SU-DHL-6 (cell line): ENCODE data around the gene CD72.

Experiments used
- H2AFZ ChIP-seq: fragments of 200-600 bp; sonication (generic); 2 replicates; pipeline ENCODE4 v1.6.1; 2014; ENCODE audit warnings: low read depth, mild to moderate bottlenecking, moderate library complexity, mixed read lengths, antibody characterized with exemption, low read length; ENCODE audit not compliant: severe bottlenecking
- H3F3A ChIP-seq: fragments of 200-600 bp; shearing (Covaris generic); 2 replicates; pipeline ENCODE4 v1.6.0; 2016; ENCODE audit warnings: antibody characterized with exemption, mild to moderate bottlenecking; ENCODE audit not compliant: insufficient read depth
- H3K27ac ChIP-seq: fragments of 200-600 bp; sonication (generic); 2 replicates; pipeline ENCODE4 v1.5.1; 2016; ENCODE audit warnings: low read depth, mild to moderate bottlenecking, low read length, moderate library complexity, mixed read lengths
- H3K27me3 ChIP-seq: fragments of 200-600 bp; sonication (generic), shearing (Covaris generic); 2 replicates; pipeline ENCODE4 v1.6.0; 2014; ENCODE audit warnings: mild to moderate bottlenecking, low read length
- H3K36me3 ChIP-seq: fragments of 200-600 bp; sonication (generic); 2 replicates; pipeline ENCODE4 v1.6.1; 2014; ENCODE audit warnings: mild to moderate bottlenecking, low read length, mixed read lengths
- H3K4me2 ChIP-seq: fragments of 300-600, 200-600 bp; shearing (Covaris generic), sonication (generic); 2 replicates; pipeline ENCODE4 v1.6.0; 2014; ENCODE audit warnings: low read length, low read depth, mild to moderate bottlenecking; ENCODE audit not compliant: poor library complexity, severe bottlenecking
- H3K4me3 ChIP-seq: fragments of 200-600 bp; sonication (generic); 2 replicates; pipeline ENCODE4 v1.5.1; 2014; ENCODE audit warnings: antibody characterized with exemption, low read length, mild to moderate bottlenecking, mixed read lengths; ENCODE audit not compliant: insufficient read depth, poor library complexity, severe bottlenecking
- H3K79me2 ChIP-seq: fragments of 200-600 bp; sonication (generic); 2 replicates; pipeline ENCODE4 v1.6.1; 2014; ENCODE audit warnings: mild to moderate bottlenecking, low read length, moderate library complexity; ENCODE audit not compliant: insufficient read depth
- H3K9ac ChIP-seq: fragments of 200-600 bp; sonication (generic); 2 replicates; pipeline ENCODE4 v1.7.0; 2014; ENCODE audit warnings: mild to moderate bottlenecking, low read length
- H3K9me2 ChIP-seq: fragments of 200-600 bp; sonication (generic); replicated peaks from 2 replicates; pipeline ENCODE4 v1.6.1; 2014; ENCODE audit warnings: low read length; ENCODE audit not compliant: insufficient read depth
- H3K9me3 ChIP-seq: fragments of 200-600 bp; sonication (generic); 2 replicates; pipeline ENCODE4 v1.6.1; 2014; ENCODE audit warnings: low read length, mixed read lengths; ENCODE audit not compliant: insufficient read depth
- H4K20me1 ChIP-seq: fragments of 200-600 bp; sonication (generic); 2 replicates; pipeline ENCODE4 v1.6.1; 2014; ENCODE audit warnings: low read depth, mild to moderate bottlenecking, antibody characterized with exemption, low read length, moderate library complexity, mixed read lengths
- CTCF ChIP-seq: fragments of 200-600 bp; sonication (generic); IDR thresholded peaks from one replicate; pipeline ENCODE4 v1.5.1; 2017; ENCODE audit warnings: antibody characterized with exemption, mild to moderate bottlenecking, low read length, moderate library complexity; ENCODE audit not compliant: insufficient read depth, poor library complexity, severe bottlenecking
- EZH2phosphoT487 ChIP-seq: fragments of 200-600 bp; sonication (generic), shearing (Covaris generic); conservative IDR thresholded peaks from 2 replicates; pipeline ENCODE4 v1.6.1; 2018; ENCODE audit warnings: mild to moderate bottlenecking, antibody characterized with exemption, low read length, moderate library complexity, mixed read lengths

CD72 gene

GRCh38 chr9:35618854-35619799, 914 bp upstream of the CD72 start:
- Histone ChIP-seq H3K4me2 (peak overlapping the region; percentile 63), H4K20me1 (no peaks in the 10 kb centered on the region), H3K79me2 (no peaks in the 10 kb centered on the region), H3K27ac (peak overlapping the region; percentile 94), H3F3A (peaks cover 51% of the 10 kb centered on the region), H3K9ac (peak overlapping the region; percentile 54), H3K27me3 (no peaks in the 10 kb centered on the region), H3K36me3 (no peaks in the 10 kb centered on the region), H3K9me3 (no peaks in the 10 kb centered on the region), H3K9me2 (no peaks in the 10 kb centered on the region), H2AFZ (peak overlapping the region; percentile 2), H3K4me3 (peak overlapping the region; percentile 6)
- TF ChIP-seq CTCF (no peak), EZH2phosphoT487 (no peak)

GRCh38 chr9:35617548-35617947, 665 bp downstream of the CD72 start:
- Histone ChIP-seq H3K27ac (peak overlapping the region; percentile 94), H2AFZ (peak overlapping the region; percentile 22), H3K9ac (peak overlapping the region; percentile 54), H3K79me2 (no peaks in the 10 kb centered on the region), H3K4me2 (peak overlapping the region; percentile 63), H3K4me3 (peak overlapping the region; percentile 25), H3K9me3 (no peaks in the 10 kb centered on the region), H3F3A (peaks cover 54% of the 10 kb centered on the region), H3K9me2 (no peaks in the 10 kb centered on the region), H3K27me3 (no peaks in the 10 kb centered on the region), H3K36me3 (no peaks in the 10 kb centered on the region), H4K20me1 (no peaks in the 10 kb centered on the region)
- TF ChIP-seq EZH2phosphoT487 = no peak
- no peak for TF ChIP-seq CTCF

- no peaks in the 10 kb centered on the region for H3K27me3 ChIP-seq
- peak overlapping the region; percentile 54 for H3K9ac ChIP-seq
- peak overlapping the region; percentile 22 for H2AFZ ChIP-seq
- no peaks in the 10 kb centered on the region for H3K9me2 ChIP-seq
- no peaks in the 10 kb centered on the region for H3K9me3 ChIP-seq
- peaks cover 51% of the 10 kb centered on the region for H3F3A ChIP-seq
- H3K27ac ChIP-seq = peak overlapping the region; percentile 94
- peak overlapping the region; percentile 63 for H3K4me2 ChIP-seq
- H3K36me3 ChIP-seq = no peaks in the 10 kb centered on the region
- no peaks in the 10 kb centered on the region for H3K79me2 ChIP-seq
- no peak for TF ChIP-seq CTCF
- no peak for TF ChIP-seq EZH2phosphoT487
- H4K20me1 ChIP-seq = no peaks in the 10 kb centered on the region
- H3K4me3 ChIP-seq = peak overlapping the region; percentile 25
These were observed 1.3 kb downstream of the CD72 start for GRCh38 chr9:35616681-35617459.
